GM15510 (cell line): Measurements from ENCODE around the gene IGSF21.

Experiments
- POLR2A ChIP-seq: IDR thresholded peaks from 3 replicates; pipeline ENCODE4 v1.6.1; 2011; ENCODE audit warnings: borderline replicate concordance; ENCODE audit not compliant: insufficient read length; ENCODE audit errors: extremely low read depth

IGSF21 gene

GRCh38 chr1:18161690-18162089, 54.1 kb downstream of the IGSF21 start:
- no peak for TF ChIP-seq POLR2A

- TF ChIP-seq POLR2A: no peak
These were observed 58.7 kb downstream of the IGSF21 start for GRCh38 chr1:18166341-18166740.

- TF ChIP-seq POLR2A: no peak
These were observed 59.3 kb downstream of the IGSF21 start for GRCh38 chr1:18166929-18167328.

GRCh38 chr1:18170444-18170843, 62.8 kb downstream of the IGSF21 start:
- TF ChIP-seq POLR2A: no peak

- TF ChIP-seq POLR2A: no peak
These were observed 66.4 kb downstream of the IGSF21 start for GRCh38 chr1:18174037-18174436.

- no peak for TF ChIP-seq POLR2A
These were observed 67.5 kb downstream of the IGSF21 start for GRCh38 chr1:18175051-18175450.

- no peak for TF ChIP-seq POLR2A
These were observed 68.2 kb downstream of the IGSF21 start for GRCh38 chr1:18175530-18176377.

GRCh38 chr1:18176619-18177018, 69.0 kb downstream of the IGSF21 start:
- no peak for TF ChIP-seq POLR2A

GRCh38 chr1:18178111-18178510, 70.5 kb downstream of the IGSF21 start:
- TF ChIP-seq POLR2A: no peak

GRCh38 chr1:18179009-18179408, 71.4 kb downstream of the IGSF21 start:
- TF ChIP-seq POLR2A: no peak

GRCh38 chr1:18182398-18183160, 75.0 kb downstream of the IGSF21 start:
- no peak for TF ChIP-seq POLR2A

GRCh38 chr1:18183533-18183932, 75.9 kb downstream of the IGSF21 start:
- no peak for TF ChIP-seq POLR2A

- TF ChIP-seq POLR2A: no peak
These were observed 79.5 kb downstream of the IGSF21 start for GRCh38 chr1:18187054-18187453.

GRCh38 chr1:18188820-18189517, 81.4 kb downstream of the IGSF21 start:
- TF ChIP-seq POLR2A: no peak

GRCh38 chr1:18190598-18190997, 83.0 kb downstream of the IGSF21 start:
- TF ChIP-seq POLR2A: no peak
